NOMO-1 treated with DMSO at 0.1 percent for 48 hours (cell line): Measurements from ENCODE around the gene PROM2.

Experiments
- DNase-seq: peaks from one replicate; lab custom pipeline; 2025; ENCODE audit not compliant: unreplicated experiment; lab: John Stamatoyannopoulos, UW

PROM2 gene

DNA sequence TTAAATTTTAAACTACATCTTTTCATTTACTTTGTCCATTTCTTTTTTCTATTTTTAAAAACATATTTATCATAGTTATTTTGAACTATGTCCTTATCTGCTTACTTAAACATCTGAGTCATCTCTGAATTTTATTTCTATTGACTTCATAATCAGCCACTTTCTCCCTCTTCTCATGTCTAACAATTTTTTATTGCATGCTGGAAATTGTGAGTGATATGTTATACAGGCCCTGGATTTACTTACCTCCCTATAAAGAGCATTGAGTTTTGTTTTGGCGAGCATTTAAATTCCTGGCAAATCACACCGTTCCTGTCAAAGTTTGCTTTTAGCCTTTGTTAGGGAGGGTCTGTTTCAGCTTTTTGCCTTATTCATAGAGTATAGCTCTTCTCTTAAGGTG, 62.2 kb downstream of the PROM2 start:
- DNase-seq, result no peak

DNA sequence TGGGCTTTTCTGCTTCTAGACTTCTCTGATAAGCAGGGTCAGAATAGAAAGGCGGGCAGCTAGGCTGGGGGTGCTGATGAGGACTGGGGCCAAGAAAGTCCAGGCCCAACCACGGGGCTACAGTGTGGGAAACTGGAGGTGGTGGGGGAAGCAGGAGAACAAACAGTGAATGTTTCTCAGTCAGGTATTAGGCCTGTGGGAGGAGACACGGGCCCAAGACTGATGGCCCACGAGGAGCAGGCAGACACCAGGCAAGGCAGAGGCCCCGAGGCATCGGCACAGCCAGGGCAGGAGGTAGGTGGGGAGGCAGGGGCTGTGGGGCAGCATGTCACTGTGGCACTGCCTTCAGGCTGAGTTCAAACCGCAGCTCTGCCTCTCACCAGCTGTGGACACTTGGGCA, 63.6 kb downstream of the PROM2 start:
- DNase-seq, result no peak
